ENCODE data around the gene DIS3L2. TPM values are rescaled to one million over a fixed set of nuclear protein-coding genes. Genes with fewer than 3 reads are reported as not detected.
"Not testable (repeated sequence)": the region's sequence is repeated elsewhere in the genome, so short reads cannot be mapped to it uniquely, and the experiment has no call there.

Gene DIS3L2
- total RNA-seq, 4 donors from 2014 or later: 40.6 to 105 (median 43.9) TPM

DNA sequence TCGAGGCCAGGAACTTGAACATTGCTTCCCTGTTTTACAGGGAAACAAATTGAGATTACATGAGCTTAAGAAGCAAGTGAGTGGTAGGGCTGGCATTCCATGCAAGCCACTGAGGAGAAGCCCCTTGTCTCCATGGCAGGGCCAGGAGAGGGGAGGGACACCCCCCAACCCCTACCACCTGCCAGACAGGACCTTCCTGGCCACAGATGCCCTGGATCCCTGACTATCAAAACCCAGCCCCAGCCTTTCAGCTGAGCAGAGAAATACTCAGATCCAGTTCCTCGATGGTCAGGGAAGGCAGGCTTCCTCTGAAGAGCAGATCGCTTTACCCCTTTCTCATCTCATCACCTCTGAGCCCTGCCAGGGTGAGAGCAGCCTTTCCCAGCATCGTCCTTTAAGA is 363.3 kb downstream of the DIS3L2 start:
- Histone ChIP-seq H3K27me3 (no peaks in the 10 kb centered on the region), H3K4me1 (peaks cover 27% of the 10 kb centered on the region), H3K9me3 (no peaks in the 10 kb centered on the region), H3K36me3 (no peaks in the 10 kb centered on the region), H3K4me3 (no peak overlapping the region), H3K27ac (no peak overlapping the region)
- 94% methylated on average over 4 of the region's 4 CpGs for WGBS
- no peak for DNase-seq (ENCODE audit: low spot score in 2 of 2)
- no peak for TF ChIP-seq POLR2A (IDR thresholded peaks at IDR 0.05)

DNA sequence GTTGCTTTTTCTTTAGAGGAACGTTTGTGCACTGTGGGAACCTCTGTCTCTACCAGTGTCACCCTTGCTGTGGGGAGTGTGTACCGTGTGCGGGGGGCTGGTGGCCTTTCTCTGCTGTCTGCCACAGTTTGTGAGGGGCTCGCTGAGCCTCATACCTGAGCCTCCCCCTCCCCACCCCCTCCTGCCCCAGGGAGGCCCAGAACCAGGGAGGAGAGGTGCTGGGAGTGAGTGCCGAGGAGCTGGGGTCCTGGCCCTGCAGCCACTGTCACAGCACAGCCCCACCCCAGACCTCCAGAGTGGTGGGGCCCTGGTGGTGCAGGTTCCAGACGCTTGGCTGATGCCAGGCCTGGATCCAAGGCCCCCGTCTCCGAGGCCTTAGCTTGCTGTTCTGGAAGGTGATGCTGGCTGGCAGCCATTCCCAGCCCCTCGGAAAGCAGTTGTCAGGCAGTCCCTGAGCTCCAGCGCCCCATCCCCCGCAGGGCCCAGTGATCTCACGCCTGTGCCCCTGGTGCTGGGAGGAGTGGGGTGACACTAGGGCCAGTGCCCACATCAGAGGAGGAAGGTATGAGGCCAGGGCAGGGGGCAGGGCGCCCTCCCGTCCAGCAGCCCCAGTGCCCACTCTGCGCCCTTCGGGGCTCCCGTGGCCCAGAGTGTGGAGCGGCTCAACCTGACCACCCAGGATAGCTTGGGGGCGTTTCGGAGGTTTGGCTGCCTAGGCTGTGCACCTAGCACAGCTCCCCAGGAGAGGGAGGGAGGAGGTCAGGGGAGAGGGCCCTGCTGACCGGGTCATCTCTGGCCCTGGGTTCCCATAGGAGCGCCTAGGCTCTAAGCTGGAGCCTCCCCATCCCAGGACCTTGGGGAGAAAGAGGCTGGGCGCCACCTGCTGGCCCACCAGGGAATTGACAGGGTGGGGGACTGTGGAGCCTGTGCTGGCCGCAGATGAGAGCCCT is 364.1 kb downstream of the DIS3L2 start:
- H3K9me3 ChIP-seq: no peaks in the 10 kb centered on the region
- 76% methylated on average over 9 of the region's 24 CpGs for WGBS
- TF ChIP-seq, protein P1, sequence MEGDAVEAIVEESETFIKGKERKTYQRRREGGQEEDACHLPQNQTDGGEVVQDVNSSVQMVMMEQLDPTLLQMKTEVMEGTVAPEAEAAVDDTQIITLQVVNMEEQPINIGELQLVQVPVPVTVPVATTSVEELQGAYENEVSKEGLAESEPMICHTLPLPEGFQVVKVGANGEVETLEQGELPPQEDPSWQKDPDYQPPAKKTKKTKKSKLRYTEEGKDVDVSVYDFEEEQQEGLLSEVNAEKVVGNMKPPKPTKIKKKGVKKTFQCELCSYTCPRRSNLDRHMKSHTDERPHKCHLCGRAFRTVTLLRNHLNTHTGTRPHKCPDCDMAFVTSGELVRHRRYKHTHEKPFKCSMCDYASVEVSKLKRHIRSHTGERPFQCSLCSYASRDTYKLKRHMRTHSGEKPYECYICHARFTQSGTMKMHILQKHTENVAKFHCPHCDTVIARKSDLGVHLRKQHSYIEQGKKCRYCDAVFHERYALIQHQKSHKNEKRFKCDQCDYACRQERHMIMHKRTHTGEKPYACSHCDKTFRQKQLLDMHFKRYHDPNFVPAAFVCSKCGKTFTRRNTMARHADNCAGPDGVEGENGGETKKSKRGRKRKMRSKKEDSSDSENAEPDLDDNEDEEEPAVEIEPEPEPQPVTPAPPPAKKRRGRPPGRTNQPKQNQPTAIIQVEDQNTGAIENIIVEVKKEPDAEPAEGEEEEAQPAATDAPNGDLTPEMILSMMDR (IDR thresholded peaks at IDR 0.05): peak; percentile 24 to 74
- TF ChIP-seq POLR2AphosphoS5 (IDR thresholded peaks at IDR 0.05) (no peak), POLR2A (IDR thresholded peaks at IDR 0.05) (no peak)
- peak; percentile 63 to 76 for DNase-seq (ENCODE audit: low spot score in 2 of 2)
- no peaks in the 10 kb centered on the region for H3K36me3 ChIP-seq
- H3K27ac ChIP-seq: no peak overlapping the region
- no peak overlapping the region for H3K4me3 ChIP-seq
- no peaks in the 10 kb centered on the region for H3K27me3 ChIP-seq
- peaks cover 27% of the 10 kb centered on the region for H3K4me1 ChIP-seq

DNA sequence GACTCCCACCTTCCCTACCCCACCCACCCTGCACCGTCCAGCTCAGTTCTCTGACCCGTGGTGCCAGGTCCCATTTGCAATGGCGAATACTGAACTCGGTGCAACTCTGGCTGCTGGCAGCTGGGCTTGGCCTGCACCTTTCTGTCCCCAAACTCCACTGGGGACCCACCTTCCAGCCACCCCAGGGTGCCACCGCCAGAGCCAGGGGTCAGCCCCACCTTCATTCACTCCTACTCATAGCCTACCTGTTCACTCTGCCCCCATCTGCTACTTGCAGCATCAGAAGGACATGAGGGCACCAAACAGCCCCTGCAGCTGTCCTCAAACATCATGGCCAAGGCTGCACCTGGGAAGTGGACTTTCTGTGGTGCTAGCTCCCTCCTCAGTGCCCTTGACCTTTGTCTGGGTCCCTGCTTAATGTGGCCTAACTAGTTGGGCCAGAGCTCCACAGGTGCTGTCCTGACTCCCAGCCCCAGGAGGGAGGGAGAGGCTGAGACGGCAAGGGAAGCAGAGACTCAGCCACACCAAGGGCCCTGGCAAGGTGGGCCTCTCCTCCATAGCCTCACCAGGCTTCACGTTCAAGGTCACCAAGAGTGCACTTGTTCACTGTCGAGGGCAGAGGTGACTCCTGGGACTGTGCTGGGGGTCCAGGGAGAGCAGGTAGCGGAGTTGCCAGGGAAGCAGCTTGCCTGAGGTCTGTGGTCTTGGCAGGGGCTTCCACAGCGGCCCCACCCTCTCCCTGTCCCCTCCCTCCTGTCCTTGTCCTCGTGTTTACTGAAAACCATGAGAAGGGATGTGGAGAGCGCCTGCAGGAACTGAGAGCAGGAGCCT is 365.0 kb downstream of the DIS3L2 start:
- H3K4me3 ChIP-seq; H3K36me3 ChIP-seq; H3K9me3 ChIP-seq; H3K27me3 ChIP-seq; DNase-seq (ENCODE audit: low spot score in 2 of 2); H3K27ac ChIP-seq: not testable (repeated sequence)
- TF ChIP-seq, protein P1 (IDR thresholded peaks at IDR 0.05): peak in 1 of 2 donors; percentile 52
- H3K4me1 ChIP-seq: peaks cover 27% of the 10 kb centered on the region
- no CpG with 5 or more reads among the region's 12 CpGs for WGBS

DNA sequence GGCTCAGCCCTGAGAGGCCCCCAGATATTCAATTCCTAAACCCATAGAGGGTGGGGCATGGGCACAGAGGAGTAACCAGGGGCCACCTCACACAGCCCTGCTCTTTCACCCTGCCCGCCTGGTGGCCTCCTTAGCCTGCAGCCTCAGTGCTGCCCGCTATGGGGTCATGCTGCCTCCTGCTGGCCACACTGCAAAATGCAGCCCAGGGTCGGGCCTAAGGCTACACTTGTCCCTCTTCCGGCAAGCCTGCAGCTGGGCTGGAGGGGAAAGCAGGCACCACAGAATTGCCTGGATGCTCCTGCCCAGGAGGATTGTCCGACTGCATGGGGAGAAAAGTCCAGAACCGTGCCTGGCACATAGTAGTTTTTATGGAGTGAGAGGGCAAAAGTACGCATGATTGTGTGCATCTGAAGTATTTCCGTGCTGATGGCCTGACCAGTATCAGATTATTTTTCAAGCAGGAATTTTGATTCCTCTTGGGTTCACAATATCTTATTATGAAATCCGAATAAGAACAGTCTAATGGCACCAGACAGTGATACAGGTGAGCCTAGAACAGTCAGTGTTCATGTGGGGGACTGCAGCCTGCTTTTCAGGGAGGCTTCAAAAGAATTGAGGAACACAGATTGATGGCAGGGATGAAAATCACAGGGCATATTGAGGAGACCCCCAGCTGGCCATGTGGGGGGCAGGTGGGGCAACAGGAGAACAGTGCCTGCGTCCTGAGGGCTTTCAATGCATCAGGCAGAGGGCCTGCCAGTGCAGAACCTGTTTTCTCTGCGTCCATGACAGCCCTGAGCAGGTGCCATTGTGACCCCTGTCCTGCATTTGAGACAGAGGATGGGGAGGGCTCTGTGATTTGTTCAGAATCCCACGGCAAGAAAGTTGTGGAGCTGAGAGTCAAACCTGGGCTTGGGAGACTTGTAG is 365.9 kb downstream of the DIS3L2 start:
- Histone ChIP-seq H3K36me3 (no peaks in the 10 kb centered on the region), H3K27me3 (no peaks in the 10 kb centered on the region), H3K4me3 (no peak overlapping the region), H3K27ac (no peak overlapping the region), H3K4me1 (peaks cover 19% of the 10 kb centered on the region), H3K9me3 (no peaks in the 10 kb centered on the region)
- TF ChIP-seq POLR2A (IDR thresholded peaks at IDR 0.05) (no peak), EP300 (IDR thresholded peaks at IDR 0.05) (no peak)
- TF ChIP-seq, protein P1 (IDR thresholded peaks at IDR 0.05): peak; percentile 57 to 81
- peak in 1 of 2 donors; percentile 77 for DNase-seq (ENCODE audit: low spot score in 2 of 2)
- WGBS: 61% methylated on average over 12 of the region's 12 CpGs

DNA sequence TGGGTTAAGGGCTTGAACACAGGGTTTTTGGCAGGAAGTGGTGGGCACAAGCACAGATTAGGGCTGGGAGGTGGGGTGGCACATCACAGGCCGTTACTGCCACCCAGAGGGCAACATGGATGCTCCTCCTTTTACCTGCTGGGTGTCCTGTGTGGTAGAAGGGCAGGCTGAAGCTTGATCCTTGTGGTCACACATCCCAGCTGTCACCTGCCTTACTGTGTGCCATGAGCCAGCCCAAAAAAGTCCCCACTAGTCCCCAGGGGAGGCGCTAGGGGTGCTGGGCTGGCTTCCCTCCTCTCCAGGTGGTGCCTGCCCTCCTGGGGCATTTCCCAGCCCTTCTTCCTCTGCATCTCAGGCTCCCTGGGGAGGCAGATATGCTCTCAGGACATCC is 366.5 kb downstream of the DIS3L2 start:
- no peak for DNase-seq (ENCODE audit: low spot score in 2 of 2)
- H3K36me3 ChIP-seq: no peaks in the 10 kb centered on the region
- peaks cover 13% of the 10 kb centered on the region for H3K4me1 ChIP-seq
- WGBS: 82% methylated on average over 2 of the region's 2 CpGs
- H3K9me3 ChIP-seq: no peaks in the 10 kb centered on the region
- no peaks in the 10 kb centered on the region for H3K27me3 ChIP-seq
- no peak overlapping the region for H3K27ac ChIP-seq
- no peak overlapping the region for H3K4me3 ChIP-seq
- no peak for TF ChIP-seq EP300 (IDR thresholded peaks at IDR 0.05)
- no peak for TF ChIP-seq POLR2A (IDR thresholded peaks at IDR 0.05)
- no peak for TF ChIP-seq POLR2AphosphoS5 (IDR thresholded peaks at IDR 0.05)
- TF ChIP-seq, protein P1 (IDR thresholded peaks at IDR 0.05): no peak
